Activated CD8-positive, alpha-beta memory T cell treated with anti-CD3 and anti-CD28 coated beads, Interleukin-2, amount 50 U/mL, for 24 hours (primary cell): Measurements from ENCODE around the gene ANTXR1.

Experiments used
- DNase-seq: peaks from one replicate; pipeline ENCODE4 v3.0.0-alpha.2; 2020; ENCODE audit errors: extremely low read depth

ANTXR1 gene

DNA sequence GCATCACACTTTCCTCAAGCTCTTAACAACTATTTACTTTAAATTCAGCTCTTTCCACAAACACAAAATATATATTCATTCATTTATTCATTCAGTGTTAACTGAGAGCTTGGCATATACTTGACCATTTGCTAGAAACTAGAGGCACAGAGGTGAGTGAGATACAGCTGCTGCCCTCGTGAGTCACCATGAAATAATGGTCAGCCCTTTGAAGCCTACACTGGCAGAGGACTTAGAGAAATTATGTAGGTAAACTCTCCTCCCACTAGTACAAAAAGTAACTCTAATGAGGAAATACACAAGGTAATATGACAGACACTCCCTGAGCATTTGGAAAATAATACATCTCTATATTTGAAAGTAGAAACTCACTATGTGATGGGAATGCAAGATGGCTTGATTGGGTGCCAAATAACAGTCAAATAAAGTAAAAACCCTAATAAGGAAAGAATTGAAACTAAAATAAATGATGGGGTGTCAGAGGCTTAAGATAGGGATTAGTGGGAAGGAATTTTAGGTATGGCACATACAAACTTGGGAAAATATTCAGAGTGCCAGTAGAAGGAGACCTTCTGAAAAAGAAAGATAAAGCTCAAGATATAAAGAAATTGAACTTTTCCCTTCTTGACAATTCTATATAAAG lies 61.1 kb downstream of the ANTXR1 start:
- no peak for DNase-seq

DNA sequence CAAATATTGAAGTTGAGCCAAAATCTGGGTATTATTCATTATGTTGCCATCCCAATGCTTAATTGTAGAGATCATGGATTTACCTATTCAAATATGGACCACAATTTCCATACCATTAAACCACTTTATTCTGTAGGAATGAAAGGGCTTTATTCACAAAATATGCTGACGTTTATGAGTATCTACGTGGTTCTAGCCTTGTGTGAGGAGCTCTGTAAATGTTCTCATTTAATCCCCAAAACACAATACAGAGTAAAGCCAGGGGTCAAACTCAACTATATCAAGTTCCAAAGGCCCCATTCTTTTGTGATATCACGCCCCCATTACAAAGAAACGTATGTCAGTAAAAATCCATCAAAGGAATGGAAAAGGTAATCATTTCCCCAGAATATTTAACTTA lies 61.9 kb downstream of the ANTXR1 start:
- DNase-seq: no peak

DNA sequence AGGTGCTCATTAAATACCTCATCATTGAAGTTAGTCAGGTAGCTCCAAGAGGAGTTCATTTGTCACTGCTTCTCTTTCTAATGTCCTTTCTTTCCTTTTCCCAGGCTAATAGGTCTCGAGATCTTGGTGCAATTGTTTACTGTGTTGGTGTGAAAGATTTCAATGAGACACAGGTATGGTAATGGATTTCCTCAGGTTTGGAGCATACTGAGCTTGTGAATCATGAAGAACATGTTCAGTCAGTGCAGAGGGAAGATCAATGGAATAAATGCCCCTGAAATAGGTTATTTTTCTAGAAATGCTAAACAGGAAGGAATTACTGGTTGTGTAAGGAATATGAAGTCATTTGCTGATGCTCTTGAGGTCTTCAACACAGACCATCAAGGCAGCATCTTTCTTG lies 62.5 kb downstream of the ANTXR1 start:
- no peak for DNase-seq

DNA sequence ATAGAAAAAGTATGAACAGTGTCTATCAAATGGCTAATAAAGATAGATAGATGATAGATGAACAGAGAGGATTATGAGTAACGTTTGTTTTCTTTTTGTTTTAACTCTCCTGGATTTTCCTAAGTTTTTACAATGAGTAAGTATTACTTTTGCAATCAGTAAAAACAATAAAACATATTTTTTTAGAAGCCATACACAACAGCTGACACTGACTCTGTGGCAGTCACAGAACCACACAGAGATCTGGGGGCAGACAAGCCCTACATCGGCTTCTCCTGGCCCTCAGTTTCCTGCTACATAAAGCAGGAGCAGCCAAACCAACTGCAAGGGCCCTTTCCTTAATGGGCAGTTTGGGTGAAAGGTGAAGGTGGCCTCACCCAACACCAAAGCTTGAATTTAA lies 63.6 kb downstream of the ANTXR1 start:
- DNase-seq: no peak

DNA sequence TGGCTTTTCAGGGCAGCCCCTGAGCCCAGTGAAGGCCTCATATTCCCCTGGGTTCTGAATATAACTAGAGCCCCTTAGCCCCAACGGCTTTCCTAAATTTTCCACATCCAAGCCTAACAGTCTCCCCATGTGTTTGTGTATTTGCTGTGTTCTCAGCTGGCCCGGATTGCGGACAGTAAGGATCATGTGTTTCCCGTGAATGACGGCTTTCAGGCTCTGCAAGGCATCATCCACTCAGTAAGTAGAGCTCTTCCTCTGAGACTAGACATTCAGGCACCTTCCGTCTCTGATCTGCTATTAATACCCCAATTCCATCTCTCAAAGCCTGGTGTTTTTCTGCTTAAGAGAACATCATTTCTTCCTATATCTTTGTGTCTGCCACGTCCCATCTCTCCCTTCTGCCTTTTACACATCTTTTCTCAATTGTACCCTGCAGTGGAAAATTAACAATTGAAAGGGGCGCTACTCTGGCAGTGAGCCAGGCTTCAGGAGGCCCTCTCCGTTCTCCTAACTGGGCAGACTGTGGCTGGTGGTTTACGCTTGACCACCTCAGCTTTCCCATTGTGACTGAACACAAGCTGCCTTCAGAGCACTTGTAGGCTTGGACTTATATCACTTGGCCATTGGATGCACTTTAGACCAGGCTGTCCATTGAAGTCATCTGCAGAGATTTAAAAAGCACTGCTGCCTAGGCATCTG lies 64.4 kb downstream of the ANTXR1 start:
- no peak for DNase-seq

DNA sequence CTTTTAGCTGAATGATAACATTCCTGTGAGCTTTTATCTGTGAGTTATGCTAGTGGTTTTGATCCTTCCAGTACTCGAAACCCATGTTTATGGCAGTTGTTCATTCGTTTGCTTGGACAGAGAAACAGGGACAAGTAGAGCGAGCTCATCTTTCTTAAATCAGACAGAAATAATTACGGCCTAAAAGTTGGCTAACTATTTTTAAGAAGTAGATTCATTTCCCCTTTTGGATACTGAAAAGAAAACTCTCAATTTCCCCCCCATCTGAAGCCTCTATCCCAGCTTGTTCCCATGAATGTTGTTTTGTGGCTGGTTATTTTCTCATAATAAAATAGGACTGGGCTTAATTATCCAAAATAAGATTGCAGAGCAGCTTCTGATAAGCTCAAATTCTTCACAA lies 67.1 kb downstream of the ANTXR1 start:
- DNase-seq: no peak

DNA sequence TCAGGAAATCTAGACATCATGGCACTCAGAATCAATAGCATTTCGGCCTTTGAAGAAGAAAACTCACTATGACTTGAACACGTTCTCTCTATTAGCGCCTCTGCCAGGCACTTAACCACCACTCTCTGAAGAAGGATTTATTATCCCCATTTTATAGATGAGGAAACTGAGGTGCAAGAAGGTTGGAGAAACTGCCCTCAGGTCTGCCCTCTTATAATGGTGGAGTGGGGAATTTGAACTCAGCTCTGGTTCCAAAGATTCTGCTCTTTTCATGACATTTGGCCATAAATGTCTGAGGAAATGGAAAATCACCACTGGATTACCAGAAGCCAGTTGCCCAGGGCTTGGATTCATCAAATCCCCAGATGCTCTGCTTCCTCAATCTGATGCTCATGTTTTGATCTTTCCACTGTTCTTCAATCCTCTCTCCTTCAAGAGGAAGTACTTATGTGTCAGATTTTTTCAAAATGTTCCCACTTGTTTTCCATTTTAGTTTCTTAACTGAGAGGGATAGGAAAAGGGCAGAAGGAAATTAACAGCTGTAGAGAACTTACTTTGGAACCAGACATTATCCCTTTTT lies 68.1 kb downstream of the ANTXR1 start:
- no peak for DNase-seq

DNA sequence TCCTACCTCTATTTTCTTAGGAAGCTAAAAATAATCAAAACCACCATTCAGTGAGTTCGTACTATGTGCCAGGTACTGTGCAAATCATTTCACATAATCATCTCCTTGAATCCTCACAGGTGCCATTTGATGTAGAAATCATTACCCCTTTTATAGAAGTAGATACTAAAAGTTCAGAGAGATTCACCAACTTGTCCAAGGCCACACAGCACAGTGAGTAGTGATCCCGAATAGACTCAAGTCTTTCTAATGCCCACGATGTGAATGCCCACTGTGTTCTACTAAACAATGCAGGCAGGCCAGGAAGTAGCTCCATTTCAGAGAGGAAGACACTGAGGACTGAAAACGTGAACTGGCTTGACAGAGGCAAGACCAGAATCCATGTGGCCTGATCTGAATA lies 68.8 kb downstream of the ANTXR1 start:
- no peak for DNase-seq

DNA sequence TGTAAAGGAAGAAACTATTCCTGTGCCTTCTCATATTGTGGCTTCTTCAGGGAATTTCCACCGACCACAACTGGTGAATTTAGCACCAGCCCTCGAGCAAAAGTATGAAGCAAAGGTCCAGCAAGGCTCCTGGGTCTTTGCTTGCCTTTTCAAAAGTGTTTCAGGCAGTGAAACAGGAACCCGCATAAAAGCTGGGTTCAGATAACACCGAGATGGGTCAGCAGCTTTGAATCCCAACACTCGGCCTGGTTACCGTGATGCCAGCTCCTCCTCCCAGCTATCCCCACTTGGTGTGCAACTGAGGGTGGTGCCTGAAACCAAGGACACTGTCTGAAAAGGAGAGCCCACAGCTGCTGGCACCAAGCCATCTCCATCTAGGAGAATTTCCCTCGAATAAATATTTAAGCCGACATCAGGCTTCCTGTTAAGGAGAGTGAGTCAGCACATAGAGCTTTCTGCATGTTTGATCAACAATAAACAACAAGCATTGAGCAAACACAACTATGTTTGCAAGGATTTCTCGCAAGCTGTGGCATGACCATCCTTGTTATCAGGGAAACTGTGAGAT lies 69.5 kb downstream of the ANTXR1 start:
- no peak for DNase-seq

DNA sequence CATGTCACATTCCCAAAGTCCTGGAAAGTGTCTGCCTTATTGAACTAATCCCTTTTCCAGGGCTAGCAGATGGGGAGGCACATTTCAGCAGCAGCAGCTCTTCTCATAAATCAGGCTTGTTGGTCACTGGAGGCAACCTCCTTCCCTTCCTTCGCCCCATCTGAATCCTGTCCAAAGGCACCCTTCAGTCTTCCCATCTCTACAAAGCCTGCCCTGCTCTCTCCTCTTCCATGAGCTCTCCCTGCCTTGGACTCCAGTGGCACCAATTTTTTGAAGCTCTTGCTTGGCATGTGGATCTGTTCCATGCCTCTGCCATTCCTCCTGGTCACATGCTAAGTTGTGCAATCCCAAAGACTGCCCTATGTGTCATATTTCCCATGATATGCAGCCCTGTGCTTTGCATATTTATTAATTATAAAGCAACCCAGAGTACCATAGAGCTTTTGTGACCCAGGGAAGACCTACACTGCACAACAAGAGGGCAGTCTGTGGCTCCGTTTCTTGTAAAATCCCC lies 70.3 kb downstream of the ANTXR1 start:
- no peak for DNase-seq

DNA sequence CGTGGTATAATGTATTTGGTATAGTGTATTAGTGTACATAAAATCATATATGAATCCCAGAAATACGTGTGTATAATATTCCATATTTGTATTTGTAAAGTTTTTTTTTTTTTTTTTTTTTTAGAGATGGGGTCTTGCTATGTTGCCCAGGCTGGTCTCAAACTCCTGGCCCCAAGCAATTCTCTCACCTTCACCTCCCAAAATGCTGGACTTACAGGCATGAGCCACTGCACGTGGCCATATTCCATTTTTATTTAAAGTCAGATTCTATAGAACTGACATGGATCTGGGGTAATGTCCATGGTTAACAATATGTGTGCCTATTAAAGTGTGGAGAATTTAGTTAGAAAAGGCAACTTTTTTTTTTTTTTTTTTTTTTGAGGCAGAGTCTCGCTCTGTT lies 71.5 kb downstream of the ANTXR1 start:
- DNase-seq: no peak

DNA sequence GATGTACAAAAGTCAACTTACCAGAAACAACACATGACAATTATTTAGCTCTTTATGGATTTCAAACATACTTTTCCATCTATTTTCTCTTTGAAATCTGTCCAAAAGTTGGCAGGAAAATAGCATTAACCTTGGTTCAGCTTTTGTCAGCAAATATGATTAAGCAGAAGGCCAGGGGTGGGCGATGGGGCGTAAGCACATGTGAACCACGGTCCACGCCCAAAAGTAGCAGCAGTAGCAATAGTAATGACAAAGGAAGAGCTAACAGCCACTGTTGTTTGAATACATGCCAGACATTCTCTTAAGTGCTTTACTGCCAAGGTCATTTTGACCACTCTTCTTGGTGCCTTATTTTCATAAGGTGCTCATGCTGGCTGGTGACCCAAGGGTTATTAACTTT lies 73.5 kb downstream of the ANTXR1 start:
- DNase-seq: no peak

DNA sequence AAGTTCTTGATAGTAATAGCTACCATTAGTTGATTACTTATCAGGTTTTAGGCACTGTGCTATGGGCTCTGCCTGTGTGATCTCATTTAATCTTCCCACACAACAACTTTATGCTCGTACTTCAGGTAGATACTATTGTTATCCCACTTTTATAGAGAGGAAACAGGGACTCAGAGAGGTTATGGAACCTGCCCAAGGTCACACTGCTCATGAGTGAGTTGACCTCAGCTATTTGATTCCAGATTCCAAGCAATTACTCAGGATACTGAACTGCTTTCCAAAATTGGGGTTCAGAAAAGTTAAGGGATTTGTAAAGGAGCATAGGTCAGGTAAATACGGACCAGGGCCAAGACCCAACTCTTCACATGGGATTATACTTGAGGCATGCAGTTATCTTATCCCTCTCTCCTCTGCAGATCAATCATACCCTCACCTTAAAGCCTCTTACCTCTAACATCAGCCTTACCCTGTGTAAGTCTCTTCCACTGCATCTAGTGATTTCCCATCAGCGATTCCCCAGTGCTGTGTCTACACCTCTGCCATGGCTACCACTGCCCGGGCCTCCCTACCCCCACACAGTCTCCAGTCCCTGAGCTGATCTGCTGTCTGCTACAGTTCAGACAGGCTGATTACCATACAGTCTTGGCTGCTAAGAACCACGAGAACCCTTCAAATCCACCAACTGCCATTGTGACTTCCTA lies 74.4 kb downstream of the ANTXR1 start:
- no peak for DNase-seq

DNA sequence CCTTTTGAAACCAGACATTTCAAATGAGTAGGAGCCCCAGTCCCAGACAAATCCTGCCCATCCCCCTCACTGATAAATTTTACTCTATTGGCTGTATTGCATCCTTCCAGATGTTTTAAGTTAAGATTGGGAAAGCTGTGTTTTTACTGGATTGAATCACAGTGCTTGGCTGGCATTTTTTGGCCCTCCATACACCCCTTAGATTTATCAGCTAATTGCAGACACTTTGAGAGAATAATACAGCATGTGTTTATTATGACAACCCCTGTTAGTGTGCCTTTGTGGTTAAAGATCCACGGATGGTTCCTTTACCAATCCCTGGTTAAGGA lies 74.9 kb downstream of the ANTXR1 start:
- no peak for DNase-seq

DNA sequence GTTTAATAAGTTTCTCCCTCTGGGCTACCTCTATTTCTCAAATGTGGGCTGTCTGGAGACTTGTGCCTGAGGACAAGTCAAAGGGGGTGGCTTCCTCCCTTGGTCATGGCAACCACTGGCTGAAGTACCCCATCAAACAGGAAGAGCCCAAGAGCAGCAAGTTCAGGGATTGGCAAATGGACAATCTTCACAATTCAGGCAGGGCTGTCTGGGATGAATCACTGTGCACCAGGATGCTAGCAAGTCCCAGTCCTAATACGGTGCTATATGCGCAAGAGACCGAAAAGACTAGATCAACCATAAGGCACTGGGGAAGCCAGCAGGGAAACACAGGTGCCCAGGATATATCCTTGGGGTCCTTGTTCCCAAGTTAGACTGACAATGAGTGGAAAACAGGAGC lies 75.5 kb downstream of the ANTXR1 start:
- DNase-seq: no peak

DNA sequence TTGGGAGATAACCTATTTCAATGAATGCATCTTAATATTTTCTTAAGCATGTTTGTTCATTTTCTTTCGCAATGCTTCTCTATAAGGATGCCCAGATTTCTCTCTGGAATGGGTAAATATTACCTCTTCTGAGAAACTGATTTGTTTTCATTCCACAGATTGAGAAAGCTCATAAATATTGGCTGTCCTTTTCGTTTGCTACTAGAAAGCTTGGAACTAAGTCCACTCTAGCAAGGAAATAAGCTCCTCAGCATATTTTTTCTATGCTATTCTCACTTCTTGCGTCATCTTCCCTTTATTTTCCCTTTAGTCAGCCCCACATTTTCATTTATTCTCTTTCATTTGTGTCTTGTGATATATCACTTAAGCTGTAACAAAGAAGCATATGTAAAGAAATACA lies 76.3 kb downstream of the ANTXR1 start:
- no peak for DNase-seq

DNA sequence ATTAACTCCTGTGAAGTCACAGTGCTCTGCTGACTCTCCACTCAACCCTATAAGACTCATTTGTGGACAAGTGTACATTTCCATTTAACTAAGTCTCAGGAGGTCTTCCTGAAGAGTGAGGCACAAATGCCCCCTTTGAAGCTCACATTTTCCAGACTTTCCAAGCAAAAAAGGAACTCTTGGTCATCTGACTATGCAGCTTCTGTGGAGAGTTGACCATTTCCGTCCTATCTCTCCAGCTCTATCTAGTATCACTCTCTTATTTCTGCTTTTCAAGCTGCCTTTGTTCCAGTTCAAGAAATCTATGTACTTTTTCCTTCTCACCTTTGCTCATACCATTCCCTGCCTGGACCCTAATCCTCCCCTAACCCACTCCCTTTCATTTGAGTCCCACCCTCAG lies 77.0 kb downstream of the ANTXR1 start:
- no peak for DNase-seq

DNA sequence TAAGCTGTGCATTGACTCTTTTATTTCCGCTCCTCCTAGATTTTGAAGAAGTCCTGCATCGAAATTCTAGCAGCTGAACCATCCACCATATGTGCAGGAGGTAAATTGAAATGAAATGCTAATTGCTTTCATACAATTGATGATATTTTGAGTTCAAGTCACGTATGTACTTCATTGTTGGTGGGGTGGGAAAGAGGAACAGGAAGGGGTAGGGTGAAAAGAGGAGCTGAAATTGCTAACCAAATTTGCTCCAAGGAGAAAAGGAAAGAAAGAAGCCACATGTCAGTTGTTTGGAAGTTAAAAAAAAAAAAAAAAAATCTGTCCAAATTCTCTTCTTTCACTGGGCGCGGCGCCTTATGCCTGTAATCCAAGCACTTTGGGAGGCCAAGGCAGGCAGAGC lies 77.8 kb downstream of the ANTXR1 start:
- DNase-seq: no peak

DNA sequence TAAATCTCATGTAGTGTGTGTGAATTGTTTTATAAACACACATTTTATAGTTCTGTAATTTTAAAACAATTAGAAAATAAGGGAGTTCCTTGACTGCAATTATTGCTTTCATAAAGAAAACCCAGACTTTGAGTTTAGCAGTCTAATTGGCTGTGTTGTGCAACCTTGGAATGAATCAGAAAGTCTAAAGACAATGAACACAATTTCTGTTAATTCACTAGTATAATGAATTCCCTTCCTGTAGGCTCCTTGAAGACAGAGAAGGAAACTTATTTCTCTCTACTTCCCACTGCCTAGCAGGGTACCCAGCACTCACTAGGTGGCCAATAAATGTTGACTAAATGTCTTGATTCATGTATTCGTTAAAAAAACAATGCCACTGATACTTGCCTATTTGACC lies 79.9 kb downstream of the ANTXR1 start:
- no peak for DNase-seq

DNA sequence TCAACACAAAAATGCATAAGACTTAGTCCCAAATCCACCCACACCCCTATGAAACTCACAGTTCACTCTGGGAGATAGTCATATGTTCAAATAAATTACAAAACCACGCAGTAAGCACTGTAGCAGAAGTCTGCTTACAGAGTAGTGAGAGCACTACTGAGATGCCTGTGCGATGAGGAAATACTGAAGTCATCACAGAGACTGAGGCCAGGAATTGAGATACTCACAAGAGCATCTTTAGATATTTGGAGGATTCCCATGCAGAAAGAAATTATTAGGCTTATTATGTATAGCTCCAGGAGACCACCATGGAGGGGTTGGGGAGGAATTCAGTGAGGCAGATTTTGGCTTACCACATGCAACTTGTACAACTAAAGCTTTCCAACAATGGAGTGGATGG lies 82.3 kb downstream of the ANTXR1 start:
- DNase-seq: no peak

DNA sequence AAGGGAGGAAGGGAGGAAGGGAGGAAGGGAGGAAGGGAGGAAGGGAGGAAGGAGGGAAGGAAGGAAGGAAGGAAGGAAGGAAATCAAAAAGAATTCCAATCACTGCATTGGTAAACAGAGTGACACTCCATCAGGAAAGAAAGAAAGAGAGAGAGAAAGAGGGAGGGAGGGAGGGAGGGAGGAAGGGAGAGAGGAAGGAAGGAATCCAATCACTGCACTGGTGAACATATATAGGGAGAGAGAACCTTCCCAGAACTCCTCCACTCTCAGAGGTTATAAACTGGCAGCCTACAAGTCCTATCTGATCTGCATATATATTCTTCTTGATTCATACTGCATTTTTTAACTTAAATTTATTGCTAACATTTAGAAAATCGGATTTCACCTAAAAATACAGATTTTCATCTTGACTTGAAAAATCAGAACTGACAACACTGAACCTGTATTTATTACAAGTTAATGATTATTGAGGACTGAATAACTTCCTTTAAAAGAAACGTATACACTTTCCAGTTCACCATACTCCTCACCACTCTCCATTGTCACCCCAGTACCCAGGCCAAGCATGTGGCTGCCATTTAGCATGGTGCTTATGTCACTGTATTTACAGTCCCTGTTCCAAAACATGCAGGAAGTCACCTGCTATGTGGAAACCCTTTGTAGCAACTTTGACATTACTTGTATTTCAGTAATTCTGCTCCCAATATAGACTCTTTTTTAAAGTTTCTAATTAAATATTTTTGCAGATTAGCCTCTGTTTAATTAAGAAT lies 83.5 kb downstream of the ANTXR1 start:
- no peak for DNase-seq

DNA sequence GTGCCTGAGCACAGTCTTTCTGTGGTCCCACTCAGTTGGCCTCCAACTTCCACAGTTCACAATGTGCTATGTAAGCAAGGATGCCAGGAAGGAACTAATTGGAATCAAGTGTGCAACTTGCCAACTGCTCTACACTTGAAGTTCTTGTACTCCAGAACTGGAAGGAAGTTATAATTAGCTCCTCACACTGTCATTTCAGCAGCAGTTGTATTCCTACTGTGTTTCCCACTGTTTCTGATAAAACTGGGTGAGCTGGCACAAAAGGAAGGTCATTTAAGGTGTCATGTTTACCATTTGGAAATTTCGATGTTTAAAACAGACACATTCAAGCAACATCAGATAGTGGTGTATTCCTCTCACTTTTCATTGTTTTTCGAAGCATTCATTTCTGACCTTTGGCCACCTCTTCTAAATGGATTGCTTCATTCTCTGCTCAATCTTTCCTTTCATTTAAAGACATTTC lies 84.2 kb downstream of the ANTXR1 start:
- no peak for DNase-seq
